ENCODE data around the gene SHISA9.

SHISA9 gene

DNA sequence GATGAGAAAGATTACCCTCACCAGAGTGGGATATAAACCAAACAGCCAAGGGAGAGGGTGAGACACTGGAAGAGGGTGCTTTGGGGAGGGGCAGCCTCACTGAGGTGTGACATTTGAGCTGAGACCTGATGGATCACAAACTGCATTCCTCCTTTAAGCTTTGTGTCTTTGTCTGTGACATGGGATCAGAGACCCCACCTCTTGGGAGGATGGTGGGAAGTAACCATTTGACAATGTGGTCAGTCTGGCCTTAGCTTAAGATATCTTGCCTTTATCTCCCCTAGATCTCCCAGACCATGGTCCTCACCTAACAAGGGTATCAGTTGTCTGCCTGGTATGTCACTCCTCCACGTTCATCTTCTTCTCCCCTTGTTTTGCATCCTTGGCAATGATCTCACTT is 163.4 kb downstream of the SHISA9 start:
- H3K4me3 ChIP-seq (replicated peaks; ENCODE audit: insufficient read depth, low read length): no peak overlapping the region
- DNase-seq (ENCODE audit: low read depth in 1 of 2, low spot score in 1 of 2): no peak
- no peak for TF ChIP-seq REST (IDR thresholded peaks at IDR 0.05; ENCODE audit: insufficient replicate concordance, low read depth)
- TF ChIP-seq CTCF (IDR thresholded peaks at IDR 0.05; ENCODE audit: insufficient read depth, low read length): no peak
- no peak for TF ChIP-seq SPI1 (IDR thresholded peaks at IDR 0.05; ENCODE audit: borderline replicate concordance, low read depth)
- TF ChIP-seq POLR2AphosphoS5 (IDR thresholded peaks at IDR 0.05; ENCODE audit: low read depth): no peak
- TF ChIP-seq GABPA (IDR thresholded peaks at IDR 0.05; ENCODE audit: low read depth): no peak
- H3K27ac ChIP-seq (replicated peaks): no peak overlapping the region
- no peaks in the 10 kb centered on the region for H3K27me3 ChIP-seq (ENCODE audit: insufficient read depth, poor library complexity, severe bottlenecking)

DNA sequence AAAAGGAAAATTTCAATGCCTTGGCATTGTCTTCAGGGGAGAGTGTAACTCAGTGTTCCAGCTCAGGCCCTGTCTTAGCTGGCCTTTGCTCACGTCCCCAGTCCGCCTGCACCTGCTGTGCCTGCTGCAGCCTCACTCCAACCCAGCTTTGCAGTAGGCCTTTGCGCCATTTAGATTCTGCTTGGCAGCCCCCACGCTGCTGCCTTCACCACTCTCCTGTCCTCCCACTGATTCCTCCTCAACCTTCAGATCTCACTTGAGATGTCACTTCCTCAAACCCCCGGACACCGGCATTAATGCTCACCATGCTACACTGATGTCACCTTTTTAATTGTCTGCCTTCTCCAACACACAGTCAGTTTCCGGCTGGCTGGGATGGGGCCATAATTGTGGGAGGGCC is 166.2 kb downstream of the SHISA9 start:
- DNase-seq (ENCODE audit: low read depth in 1 of 2, low spot score in 1 of 2): no peak
- Histone ChIP-seq H3K27ac (replicated peaks) (no peak overlapping the region), H3K4me3 (replicated peaks; ENCODE audit: insufficient read depth, low read length) (no peak overlapping the region), H3K27me3 (ENCODE audit: insufficient read depth, poor library complexity, severe bottlenecking) (no peaks in the 10 kb centered on the region)
- no peak for TF ChIP-seq POLR2AphosphoS5 (IDR thresholded peaks at IDR 0.05; ENCODE audit: low read depth)
- TF ChIP-seq GABPA (IDR thresholded peaks at IDR 0.05; ENCODE audit: low read depth): no peak
- no peak for TF ChIP-seq SPI1 (IDR thresholded peaks at IDR 0.05; ENCODE audit: borderline replicate concordance, low read depth)
- no peak for TF ChIP-seq CTCF (IDR thresholded peaks at IDR 0.05; ENCODE audit: insufficient read depth, low read length)
- TF ChIP-seq REST (IDR thresholded peaks at IDR 0.05; ENCODE audit: insufficient replicate concordance, low read depth): no peak

DNA sequence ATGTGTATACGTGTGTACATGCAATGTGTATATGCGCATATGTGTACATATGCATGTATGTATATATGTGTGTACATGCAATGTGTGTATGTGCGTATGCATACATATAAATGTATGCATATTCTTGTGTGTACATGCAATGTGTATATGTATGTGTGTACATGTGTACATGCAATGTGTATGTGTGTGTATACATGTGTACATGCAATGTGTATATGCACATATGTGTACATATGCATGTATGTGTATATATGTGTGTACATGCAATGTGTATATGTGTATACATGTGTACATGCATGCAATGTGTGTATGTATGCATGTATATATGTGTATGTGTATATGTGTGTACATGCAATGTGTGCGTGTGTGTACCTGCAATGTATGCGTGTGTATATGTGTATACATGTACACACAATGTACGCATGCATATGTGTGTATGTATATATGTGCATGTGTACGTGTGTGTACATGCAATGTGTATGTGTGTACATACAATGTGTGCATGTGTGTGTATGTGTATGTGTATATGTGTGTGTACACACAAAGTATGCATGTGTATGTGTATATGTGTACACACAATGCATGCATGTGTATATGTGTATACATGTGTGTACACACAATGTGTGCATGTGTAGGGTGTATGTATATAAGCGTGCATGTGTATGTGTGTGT is 167.7 kb downstream of the SHISA9 start:
- DNase-seq (ENCODE audit: low read depth in 1 of 2, low spot score in 1 of 2): no peak
- H3K27ac ChIP-seq (replicated peaks): no peak overlapping the region
- TF ChIP-seq POLR2AphosphoS5 (IDR thresholded peaks at IDR 0.05; ENCODE audit: low read depth) (no peak), GABPA (IDR thresholded peaks at IDR 0.05; ENCODE audit: low read depth) (no peak), SPI1 (IDR thresholded peaks at IDR 0.05; ENCODE audit: borderline replicate concordance, low read depth) (no peak), REST (IDR thresholded peaks at IDR 0.05; ENCODE audit: insufficient replicate concordance, low read depth) (no peak), CTCF (IDR thresholded peaks at IDR 0.05; ENCODE audit: insufficient read depth, low read length) (no peak)
- no peak overlapping the region for H3K4me3 ChIP-seq (replicated peaks; ENCODE audit: insufficient read depth, low read length)
- no peaks in the 10 kb centered on the region for H3K27me3 ChIP-seq (ENCODE audit: insufficient read depth, poor library complexity, severe bottlenecking)

All from HL-60 (cell line).